Fibroblast of villous mesenchyme (primary cell): Measurements from ENCODE around the gene MORC2. TPM values are rescaled to one million over a fixed set of nuclear protein-coding genes. Genes with fewer than 3 reads are reported as not detected.

Experiments
- DNase-seq: peaks from one replicate; pipeline ENCODE4 v3.0.0-alpha.2; 2010; ENCODE audit warnings: low read depth
- H3K4me3 ChIP-seq: 2 replicates; pipeline ENCODE4 v1.5.1; 2011; ENCODE audit warnings: low read depth, mild to moderate bottlenecking, low read length
- CTCF ChIP-seq: IDR thresholded peaks from 2 replicates; pipeline ENCODE4 v1.5.1; 2012; ENCODE audit warnings: low read depth, mild to moderate bottlenecking, low read length; ENCODE audit not compliant: insufficient read depth
- total RNA-seq: library from RNA; depleted of rRNA; stranded (reverse); fragments of >200 nt; gene quantifications from 2 replicates; pipeline ENCODE4 v1.2.3, GENCODE V29; 2012

The MORC2 gene
- total RNA-seq, 1 donor = 24.2 TPM

GRCh38 chr22:30992565-30992964 lies 24.0 kb upstream of the MORC2 start:
- no peak overlapping the region for H3K4me3 ChIP-seq
- no peak for TF ChIP-seq CTCF
- no peak for DNase-seq

DNA sequence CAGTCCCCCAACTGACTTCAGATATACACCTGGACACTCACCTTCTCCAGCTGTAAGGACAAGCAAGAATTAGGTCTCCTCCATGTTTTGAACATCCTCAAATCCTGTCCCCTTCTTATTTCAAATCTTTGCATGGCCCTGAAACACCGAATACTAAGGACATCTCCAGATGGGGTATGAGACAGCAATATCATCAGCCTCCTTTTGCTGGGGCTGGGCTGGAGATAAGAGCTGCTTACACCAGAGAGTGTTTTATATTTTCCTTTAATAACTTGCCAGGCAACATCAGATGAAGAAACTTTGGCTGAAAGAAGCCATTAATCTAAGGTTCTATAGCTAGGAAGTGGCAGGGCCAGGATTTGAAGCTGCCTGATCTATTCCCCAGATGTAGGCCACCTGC lies 22.1 kb upstream of the MORC2 start:
- no peak for TF ChIP-seq CTCF
- no peak for DNase-seq
- no peak overlapping the region for H3K4me3 ChIP-seq

DNA sequence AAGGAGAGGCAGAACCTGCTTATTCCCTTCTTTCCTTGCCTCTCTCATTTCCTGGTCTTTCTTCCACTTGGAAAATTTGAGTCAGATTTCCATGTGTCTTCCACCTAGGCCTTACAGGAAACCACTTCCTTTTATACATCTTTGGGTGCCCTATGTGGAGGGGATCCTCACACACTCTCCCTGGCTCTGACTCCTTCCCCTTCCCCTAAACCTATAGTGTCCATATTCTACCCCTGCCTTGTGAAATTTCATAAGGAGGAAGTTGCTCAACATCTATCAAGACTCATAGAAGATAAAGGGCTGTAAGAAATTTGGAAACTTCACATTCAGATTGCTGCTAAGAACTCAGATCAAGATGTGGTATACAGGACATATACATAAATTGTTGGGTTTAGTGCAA lies 20.9 kb upstream of the MORC2 start:
- no peak for DNase-seq
- TF ChIP-seq CTCF = no peak
- H3K4me3 ChIP-seq = no peak overlapping the region

GRCh38 chr22:30985561-30986208 lies 17.1 kb upstream of the MORC2 start:
- H3K4me3 ChIP-seq = no peak overlapping the region
- DNase-seq = no peak
- no peak for TF ChIP-seq CTCF

DNA sequence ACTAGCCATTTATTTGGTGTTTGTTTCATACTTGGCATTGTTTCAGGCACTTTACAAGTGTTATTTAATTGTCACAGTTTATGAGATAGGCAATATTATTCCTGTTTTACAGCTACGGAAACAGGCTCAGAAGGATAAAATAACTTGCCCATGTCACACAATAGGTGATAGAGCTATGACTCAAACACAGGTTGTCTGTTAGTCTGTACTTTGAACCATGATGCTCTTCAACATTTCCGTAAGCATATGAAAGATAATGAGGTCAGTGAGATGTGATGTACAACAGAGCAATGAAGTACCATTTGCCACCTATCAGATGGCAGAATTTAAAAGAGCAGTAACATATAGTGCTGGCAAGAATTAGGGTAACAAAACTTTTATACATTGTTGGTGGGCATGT lies 15.7 kb upstream of the MORC2 start:
- no peak for DNase-seq
- TF ChIP-seq CTCF = no peak
- no peak overlapping the region for H3K4me3 ChIP-seq

DNA sequence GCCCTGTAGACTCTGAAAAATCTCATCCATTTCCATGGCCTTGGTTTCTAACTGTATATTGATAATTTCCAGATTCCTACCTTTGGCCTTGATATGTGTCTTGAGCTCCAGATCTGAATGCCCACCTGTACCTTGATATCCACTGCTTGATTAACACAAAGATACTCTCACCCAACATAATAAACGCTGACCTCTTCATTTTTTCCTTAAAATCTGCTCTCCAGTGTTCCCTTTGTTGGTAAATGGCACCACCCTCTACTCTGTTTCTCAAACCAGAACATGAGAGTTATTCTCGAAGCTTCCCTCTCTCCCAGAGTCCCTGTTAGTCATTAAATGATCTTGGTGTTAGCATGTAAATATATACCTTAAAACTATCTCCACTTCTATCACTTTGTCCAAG lies 13.9 kb upstream of the MORC2 start:
- TF ChIP-seq CTCF = no peak
- DNase-seq = no peak
- H3K4me3 ChIP-seq = no peak overlapping the region

DNA sequence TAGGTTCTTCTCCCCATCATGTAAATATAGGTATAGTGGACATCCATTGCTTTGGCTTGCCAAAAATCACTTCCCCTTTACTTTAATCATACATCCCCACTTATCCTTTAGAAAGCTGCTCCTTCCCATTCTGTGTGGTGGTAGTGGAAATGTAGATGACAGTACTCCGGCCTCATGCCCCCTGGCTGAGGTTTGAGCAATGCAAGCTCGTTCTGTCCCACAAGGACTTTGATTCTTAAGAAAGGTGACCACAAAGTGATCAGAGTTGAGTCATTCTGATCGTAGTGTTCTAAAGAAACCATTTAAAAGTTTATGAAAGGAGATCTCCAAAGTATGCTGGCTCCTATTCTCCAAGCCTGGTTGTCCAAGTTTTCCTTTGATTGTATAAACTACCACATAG lies 11.4 kb upstream of the MORC2 start:
- TF ChIP-seq CTCF = no peak
- no peak for DNase-seq
- no peak overlapping the region for H3K4me3 ChIP-seq
